ENCODE results near the gene CRIP3. TPM values are rescaled to one million over a fixed set of nuclear protein-coding genes. Genes with fewer than 3 reads are reported as not detected.
A peak's percentile ranks its signal among the peaks of the same experiment; 100 is the strongest.
"Not testable (repeated sequence)": the region's sequence is repeated elsewhere in the genome, so short reads cannot be mapped to it uniquely, and the experiment has no call there.

The CRIP3 gene
- 1 to 10 TPM in 1 of 2 donors, not detected in 1; 1.5 TPM for total RNA-seq

GRCh38 chr6:43308101-43308989, at the start of gene CRIP3:
Gene CRIP3 (minus strand): TSS chr6:43308826. CDS start chr6:43308792, 34 bp downstream.
- Histone ChIP-seq H3K36me3 (no peaks in the 10 kb centered on the region), H3K4me1 (peaks cover 0 to 12% of the 10 kb centered on the region in 2 donors), H3K27ac (no peak within 1 kb of the TSS), H3K27me3 (no peaks in the 10 kb centered on the region), H3K9me3 (no peaks in the 10 kb centered on the region), H3K4me3 (peak within 1 kb of the TSS; percentile 22 to 43)
- TF ChIP-seq CTCF (IDR thresholded peaks at IDR 0.05), result peak in 1 of 2 donors; percentile 27
- no peak for DNase-seq (ENCODE audit: low spot score)

GRCh38 chr6:43355862-43356590, 47.4 kb upstream of the CRIP3 start:
- H3K9me3 ChIP-seq, result no peaks in the 10 kb centered on the region
- no peaks in the 10 kb centered on the region for H3K4me1 ChIP-seq
- no peak for DNase-seq (ENCODE audit: low spot score)
- no peaks in the 10 kb centered on the region for H3K27me3 ChIP-seq
- H3K27ac ChIP-seq, result no peak overlapping the region
- H3K4me3 ChIP-seq, result no peak overlapping the region
- peaks cover 54% of the 10 kb centered on the region for H3K36me3 ChIP-seq
- TF ChIP-seq CTCF (IDR thresholded peaks at IDR 0.05), result peak; percentile 19 to 59

GRCh38 chr6:43351951-43352350, 43.3 kb upstream of the CRIP3 start:
- not testable (repeated sequence) for DNase-seq (ENCODE audit: low spot score); H3K27me3 ChIP-seq; H3K27ac ChIP-seq; H3K9me3 ChIP-seq; H3K4me3 ChIP-seq; H3K4me1 ChIP-seq
- H3K36me3 ChIP-seq, result peaks cover 55% of the 10 kb centered on the region

GRCh38 chr6:43347444-43347843, 38.8 kb upstream of the CRIP3 start:
- peaks cover 55% of the 10 kb centered on the region for H3K36me3 ChIP-seq
- no peaks in the 10 kb centered on the region for H3K4me1 ChIP-seq
- H3K9me3 ChIP-seq, result no peaks in the 10 kb centered on the region
- H3K4me3 ChIP-seq, result no peak overlapping the region
- H3K27me3 ChIP-seq, result no peaks in the 10 kb centered on the region
- no peak overlapping the region for H3K27ac ChIP-seq
- TF ChIP-seq CTCF (IDR thresholded peaks at IDR 0.05), result no peak
- no peak for DNase-seq (ENCODE audit: low spot score)

GRCh38 chr6:43347021-43347420, 38.4 kb upstream of the CRIP3 start:
- H3K9me3 ChIP-seq, result no peaks in the 10 kb centered on the region
- DNase-seq (ENCODE audit: low spot score), result no peak
- no peaks in the 10 kb centered on the region for H3K4me1 ChIP-seq
- no peak for TF ChIP-seq CTCF (IDR thresholded peaks at IDR 0.05)
- no peak overlapping the region for H3K4me3 ChIP-seq
- no peaks in the 10 kb centered on the region for H3K27me3 ChIP-seq
- H3K27ac ChIP-seq, result no peak overlapping the region
- H3K36me3 ChIP-seq, result peaks cover 59% of the 10 kb centered on the region

GRCh38 chr6:43346243-43346642, 37.6 kb upstream of the CRIP3 start:
- not testable (repeated sequence) for H3K27me3 ChIP-seq; DNase-seq (ENCODE audit: low spot score); H3K4me1 ChIP-seq; H3K4me3 ChIP-seq; H3K9me3 ChIP-seq; H3K27ac ChIP-seq
- H3K36me3 ChIP-seq, result peaks cover 57% of the 10 kb centered on the region

Data from right atrium auricular region (tissue), 2 donors.